NCI-H1417 treated with DMSO at 0.1 percent for 48 hours (cell line): ENCODE measurements around the gene TRAF1.

Experiments used
- DNase-seq: peaks from one replicate; lab custom pipeline; 2025; lab: John Stamatoyannopoulos, UW

Gene TRAF1

GRCh38 chr9:120910643-120911042 lies 16.0 kb downstream of the TRAF1 start:
- DNase-seq, result no peak

GRCh38 chr9:120909904-120910303 lies 16.7 kb downstream of the TRAF1 start:
- DNase-seq, result no peak

GRCh38 chr9:120905315-120906164 lies 21.1 kb downstream of the TRAF1 start:
- no peak for DNase-seq

- DNase-seq, result no peak
Measured at GRCh38 chr9:120904978-120905301, 21.7 kb downstream of the TRAF1 start.

GRCh38 chr9:120904061-120904977 lies 22.3 kb downstream of the TRAF1 start:
- DNase-seq, result no peak

GRCh38 chr9:120902569-120903535 lies 23.7 kb downstream of the TRAF1 start:
- DNase-seq, result no peak

- DNase-seq, result no peak
Measured at GRCh38 chr9:120901755-120902568, 24.6 kb downstream of the TRAF1 start.

GRCh38 chr9:120900824-120901223 lies 25.8 kb downstream of the TRAF1 start:
- no peak for DNase-seq

GRCh38 chr9:120899490-120900068 lies 27.0 kb downstream of the TRAF1 start:
- no peak for DNase-seq

- DNase-seq, result no peak
Measured at GRCh38 chr9:120898396-120898795, 28.2 kb downstream of the TRAF1 start.

GRCh38 chr9:120895951-120896350 lies 30.6 kb downstream of the TRAF1 start:
- DNase-seq, result no peak

- DNase-seq, result no peak
Measured at GRCh38 chr9:120894321-120895148, 32.1 kb downstream of the TRAF1 start.

- no peak for DNase-seq
Measured at GRCh38 chr9:120893611-120894307, 32.8 kb downstream of the TRAF1 start.

- DNase-seq, result no peak
Measured at GRCh38 chr9:120892748-120893610, 33.6 kb downstream of the TRAF1 start.

GRCh38 chr9:120891884-120892747 lies 34.5 kb downstream of the TRAF1 start:
- DNase-seq, result no peak

- no peak for DNase-seq
Measured at GRCh38 chr9:120891245-120891883, 35.2 kb downstream of the TRAF1 start.
